Calu3 (cell line): ENCODE results near the gene MZF1. TPM values are rescaled to one million over a fixed set of nuclear protein-coding genes. Genes with fewer than 3 reads are reported as not detected.
"Not testable (repeated sequence)": the region's sequence is repeated elsewhere in the genome, so short reads cannot be mapped to it uniquely, and the experiment has no call there.

ENCODE experiments used
- BruUV-seq: library from RNA; stranded (reverse); fragments of 400-500 nt; replicated peaks from 2 replicates; lab custom pipeline; 2021; lab: Mats Ljungman, UMichigan
- CTCF ChIA-PET: fragments of 300-600 bp; sonication (Branson Sonifier 250); formaldehyde crosslinking; loops from one replicate; lab custom pipeline; 2022; ENCODE audit warnings: antibody characterized with exemption; lab: Charles Lee
- DNase-seq: peaks from one replicate; pipeline ENCODE4 v3.0.0; 2022
- H3K27ac Mint-ChIP-seq: one replicate; pipeline ENCODE4 v1.8.0; 2022; ENCODE audit warnings: mixed read lengths; ENCODE audit not compliant: unreplicated experiment
- H3K27me3 Mint-ChIP-seq: one replicate; pipeline ENCODE4 v1.8.0; 2022; ENCODE audit warnings: mixed read lengths; ENCODE audit not compliant: unreplicated experiment
- H3K36me3 Mint-ChIP-seq: one replicate; pipeline ENCODE4 v1.8.0; 2022; ENCODE audit warnings: mild to moderate bottlenecking, moderate library complexity, mixed read lengths; ENCODE audit not compliant: insufficient read depth, unreplicated experiment
- H3K4me1 Mint-ChIP-seq: one replicate; pipeline ENCODE4 v1.8.0; 2022; ENCODE audit warnings: mild to moderate bottlenecking, low read depth, mixed read lengths; ENCODE audit not compliant: unreplicated experiment
- H3K4me3 Mint-ChIP-seq: one replicate; pipeline ENCODE4 v1.8.0; 2022; ENCODE audit warnings: mild to moderate bottlenecking, low read depth, moderate library complexity, mixed read lengths; ENCODE audit not compliant: unreplicated experiment
- H3K9me3 Mint-ChIP-seq: one replicate; pipeline ENCODE4 v1.8.0; 2022; ENCODE audit warnings: low read depth, mixed read lengths; ENCODE audit not compliant: unreplicated experiment
- intact Hi-C: fragments of 100-400 bp; cut with micrococcal nuclease; formaldehyde crosslinking; loops from one replicate; pipeline ENCODE4 v1.10.0; 2022; ENCODE audit not compliant: unreplicated experiment
- total RNA-seq: library from RNA; stranded (reverse); gene quantifications from 2 replicates; pipeline ENCODE4 v1.2.3, GENCODE V29; 2022
- TF ChIP-seq, protein P1 (sequence below): fragments of 200-600 bp; IDR thresholded peaks from one replicate; pipeline ENCODE4 v1.8.0; 2022; ENCODE audit warnings: antibody characterized with exemption; ENCODE audit not compliant: unreplicated experiment

MZF1 gene
- total RNA-seq, 1 experiment from 2014 or later = 31.8 TPM

DNA sequence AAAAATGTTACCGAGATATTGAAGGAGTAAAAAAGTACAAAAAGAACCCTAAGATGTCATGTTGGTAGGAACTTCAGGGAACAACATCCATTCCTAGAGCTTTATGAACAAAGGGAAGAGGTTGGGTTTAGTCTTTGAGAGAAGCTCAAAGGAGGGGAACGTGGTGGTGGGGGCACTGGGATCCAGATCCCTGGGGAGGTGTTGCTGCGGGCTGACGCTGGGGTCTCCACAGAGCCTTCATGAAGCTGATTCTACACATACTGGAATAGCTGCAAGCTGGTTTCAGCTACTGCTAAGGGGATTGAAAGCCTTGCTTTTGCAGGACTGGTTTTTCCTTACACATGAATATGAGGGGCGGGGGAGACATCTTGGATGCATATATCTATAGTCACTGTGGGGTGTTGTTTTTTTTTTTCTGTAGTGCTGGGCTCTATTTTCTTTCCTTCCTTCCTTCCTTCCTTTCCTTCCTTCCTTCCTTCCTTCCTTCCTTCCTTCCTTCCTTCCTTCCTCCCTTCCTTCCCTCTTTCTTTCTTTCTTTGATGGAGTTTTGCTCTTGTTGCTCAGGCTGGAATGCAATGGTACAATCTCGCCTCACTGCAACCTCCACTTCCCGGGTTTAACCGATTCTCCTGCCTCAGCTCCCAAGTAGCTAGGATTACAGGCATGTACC is 6.5 kb upstream of the MZF1 start:
- TF ChIP-seq, protein P1, sequence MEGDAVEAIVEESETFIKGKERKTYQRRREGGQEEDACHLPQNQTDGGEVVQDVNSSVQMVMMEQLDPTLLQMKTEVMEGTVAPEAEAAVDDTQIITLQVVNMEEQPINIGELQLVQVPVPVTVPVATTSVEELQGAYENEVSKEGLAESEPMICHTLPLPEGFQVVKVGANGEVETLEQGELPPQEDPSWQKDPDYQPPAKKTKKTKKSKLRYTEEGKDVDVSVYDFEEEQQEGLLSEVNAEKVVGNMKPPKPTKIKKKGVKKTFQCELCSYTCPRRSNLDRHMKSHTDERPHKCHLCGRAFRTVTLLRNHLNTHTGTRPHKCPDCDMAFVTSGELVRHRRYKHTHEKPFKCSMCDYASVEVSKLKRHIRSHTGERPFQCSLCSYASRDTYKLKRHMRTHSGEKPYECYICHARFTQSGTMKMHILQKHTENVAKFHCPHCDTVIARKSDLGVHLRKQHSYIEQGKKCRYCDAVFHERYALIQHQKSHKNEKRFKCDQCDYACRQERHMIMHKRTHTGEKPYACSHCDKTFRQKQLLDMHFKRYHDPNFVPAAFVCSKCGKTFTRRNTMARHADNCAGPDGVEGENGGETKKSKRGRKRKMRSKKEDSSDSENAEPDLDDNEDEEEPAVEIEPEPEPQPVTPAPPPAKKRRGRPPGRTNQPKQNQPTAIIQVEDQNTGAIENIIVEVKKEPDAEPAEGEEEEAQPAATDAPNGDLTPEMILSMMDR = no peak
- intact Hi-C loops = no loop called here
- Mint-ChIP-seq H3K27me3 (no peaks in the 10 kb centered on the region), H3K36me3 (peaks cover 37% of the 10 kb centered on the region), H3K9me3 (no peaks in the 10 kb centered on the region), H3K4me1 (peaks cover 5% of the 10 kb centered on the region), H3K27ac (no peak overlapping the region), H3K4me3 (no peak overlapping the region)
- CTCF ChIA-PET = no interaction called here
- DNase-seq = no peak
- no TSS peak for BruUV-seq

DNA sequence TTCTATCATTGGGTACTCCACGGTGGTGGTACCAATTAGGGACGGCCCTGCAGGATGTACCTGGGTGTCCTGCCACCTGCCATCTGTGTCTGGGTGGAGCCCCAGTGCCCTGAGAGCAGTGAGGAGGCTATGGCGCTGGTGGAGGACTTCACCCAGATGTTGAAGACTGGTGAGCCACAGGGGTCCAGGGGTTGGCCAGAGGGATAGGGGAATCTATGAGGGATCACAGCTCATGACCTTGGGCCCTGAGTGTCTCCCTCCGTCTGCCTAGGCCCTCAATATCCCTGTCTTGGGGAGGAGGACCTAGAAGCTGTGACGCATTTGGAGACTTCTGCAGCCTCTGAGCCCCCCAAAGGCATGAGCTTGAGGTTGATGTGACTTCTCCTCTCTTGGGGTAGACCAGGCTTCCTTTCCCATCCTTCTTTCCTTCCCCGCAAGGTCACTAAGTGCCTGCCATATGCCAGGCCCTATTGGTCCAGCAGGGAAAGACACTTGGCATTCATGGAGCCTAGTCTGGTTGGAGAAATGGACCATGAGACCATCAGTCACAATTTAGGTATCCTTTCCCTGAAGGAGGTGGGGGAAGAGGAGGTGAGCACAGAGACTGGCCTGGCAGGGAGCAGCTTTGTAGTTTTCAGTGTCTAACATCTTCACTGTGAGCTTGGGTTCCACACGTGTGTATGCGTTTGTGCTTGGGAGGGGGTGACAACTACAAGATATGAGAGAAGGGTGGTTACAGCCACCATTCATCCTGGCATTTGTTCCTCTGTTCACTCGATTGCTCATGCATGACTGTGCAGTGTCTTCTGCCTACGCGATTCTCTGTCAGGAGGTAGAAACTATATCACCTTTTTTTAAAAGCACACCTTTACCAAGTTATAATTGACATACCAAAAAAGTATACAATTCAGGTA is 5.1 kb upstream of the MZF1 start:
- peaks cover 51% of the 10 kb centered on the region for H3K36me3 Mint-ChIP-seq
- TF ChIP-seq, protein P1 = no peak
- no TSS peak for BruUV-seq
- H3K27ac Mint-ChIP-seq = no peak overlapping the region
- no peak overlapping the region for H3K4me3 Mint-ChIP-seq
- peaks cover 16% of the 10 kb centered on the region for H3K4me1 Mint-ChIP-seq
- H3K9me3 Mint-ChIP-seq = no peaks in the 10 kb centered on the region
- intact Hi-C loops = no loop called here
- DNase-seq = no peak
- CTCF ChIA-PET = no interaction called here
- H3K27me3 Mint-ChIP-seq = no peaks in the 10 kb centered on the region

DNA sequence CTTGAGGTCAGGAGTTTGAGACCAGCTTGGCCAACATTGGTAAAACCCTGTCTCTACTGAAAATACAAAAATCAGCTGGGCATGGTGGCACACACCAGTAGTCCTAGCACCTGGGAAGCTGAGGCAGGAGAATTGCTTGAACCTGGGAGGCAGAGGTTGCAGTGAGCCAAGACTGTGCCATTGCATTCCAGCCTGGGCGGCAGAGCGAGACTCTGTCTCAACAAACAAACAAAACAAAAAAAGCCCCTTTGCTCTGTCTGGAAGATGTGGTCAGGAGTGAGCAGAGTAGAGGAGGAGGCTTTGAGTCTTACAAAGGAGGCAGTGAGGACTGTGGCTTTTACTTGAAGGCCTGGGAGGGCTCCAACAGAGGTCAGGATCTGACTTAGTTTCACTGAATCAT is 4.4 kb upstream of the MZF1 start:
- H3K9me3 Mint-ChIP-seq, H3K27ac Mint-ChIP-seq, DNase-seq, H3K27me3 Mint-ChIP-seq, CTCF ChIA-PET, intact Hi-C loops, H3K4me3 Mint-ChIP-seq: not testable (repeated sequence)
- TSS peak; percentile 13 for BruUV-seq
- peaks cover 51% of the 10 kb centered on the region for H3K36me3 Mint-ChIP-seq
- H3K4me1 Mint-ChIP-seq = peaks cover 18% of the 10 kb centered on the region

DNA sequence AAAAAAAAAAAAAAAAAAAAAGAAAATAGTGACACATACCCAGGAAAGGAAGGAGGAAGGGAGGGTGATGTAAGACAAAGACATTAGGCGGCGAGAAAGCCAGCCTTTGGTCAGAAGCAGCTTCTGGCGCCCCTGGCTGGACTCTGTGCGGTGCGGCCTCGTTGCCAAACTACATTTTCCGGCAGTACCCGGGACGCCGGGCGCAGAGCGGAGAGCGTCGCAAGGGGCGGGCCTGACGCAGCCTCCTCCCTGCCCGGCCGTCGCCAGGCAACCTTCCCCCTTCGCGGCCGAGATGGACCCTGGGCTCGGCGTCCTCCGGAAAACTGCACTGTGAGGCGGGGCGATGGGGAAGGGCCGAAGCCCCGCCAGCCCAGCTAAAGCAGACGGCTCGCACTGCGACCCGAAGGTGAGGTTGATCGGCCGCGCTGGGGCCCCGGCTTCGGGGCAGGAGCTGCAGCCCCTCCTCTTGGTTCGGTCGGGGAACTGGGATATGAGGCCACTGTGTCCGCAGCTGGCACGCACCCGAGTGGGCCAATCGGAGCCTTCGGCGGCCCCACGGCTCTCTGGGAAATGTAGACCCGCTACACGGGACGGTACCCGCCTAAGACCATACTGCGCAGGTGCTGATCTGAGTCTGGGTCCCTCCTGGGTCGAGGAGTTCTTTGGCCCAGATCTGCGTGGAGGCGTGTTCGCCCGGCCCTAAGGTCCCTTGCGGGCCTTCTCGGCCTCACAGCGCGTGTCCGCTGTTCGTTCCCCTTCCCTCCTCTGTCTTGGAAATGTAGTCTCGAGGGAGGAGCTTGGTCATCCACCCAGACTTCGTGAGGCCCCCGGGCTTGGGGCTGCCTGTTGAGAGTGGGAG is 2.3 kb upstream of the MZF1 start:
- peak; percentile 92 for DNase-seq
- Mint-ChIP-seq H3K27me3 (no peaks in the 10 kb centered on the region), H3K27ac (peak overlapping the region; percentile 98), H3K9me3 (no peaks in the 10 kb centered on the region), H3K36me3 (peaks cover 50% of the 10 kb centered on the region), H3K4me1 (peaks cover 27% of the 10 kb centered on the region), H3K4me3 (peak overlapping the region; percentile 88)
- TF ChIP-seq, protein P1 = no peak
- CTCF ChIA-PET = interaction anchor here (0.6 to 1.2 kb wide), 4 partner anchors 21 to 926 kb away, joined by 3 to 7 read pairs (median 4); partner anchors contain the start of genes CHMP2A, TRIM28 and ZBTB45
- TSS peak; percentile 32 for BruUV-seq
- intact Hi-C loops = no loop called here
